Upper lobe of left lung (tissue), 6 donors: ENCODE measurements around the gene BTLA. TPM values are rescaled to one million over a fixed set of nuclear protein-coding genes. Genes with fewer than 3 reads are reported as not detected.
A peak's percentile ranks its signal among the peaks of the same experiment; 100 is the strongest.
"Not testable (repeated sequence)": the region's sequence is repeated elsewhere in the genome, so short reads cannot be mapped to it uniquely, and the experiment has no call there.

Experiments
- ATAC-seq, 2 donors: fragments of 200-7000 bp; cut with Tn5 transposase; one replicate each; pipeline ENCODE4 v1.9.1; 2022; ENCODE audit warnings: mild to moderate bottlenecking in 2 of 2, moderate library complexity in 2 of 2; ENCODE audit not compliant: low FRiP score in 2 of 2
- DNase-seq, 2 donors: peaks; one replicate each; pipeline ENCODE4 v3.0.0-alpha.2; 2019 to 2020
- H3K27ac ChIP-seq, 4 donors: fragments of 200-600 bp; sonication (generic); one replicate each; pipeline ENCODE4 v1.5.1; 2016 to 2019
- H3K27me3 ChIP-seq, 4 donors: fragments of 200-600 bp; sonication (generic); one replicate each; pipeline ENCODE4 v1.5.1; 2017 to 2019
- H3K36me3 ChIP-seq, 4 donors: fragments of 200-600 bp; sonication (generic); one replicate each; pipeline ENCODE4 v1.5.1; 2016 to 2019
- H3K4me1 ChIP-seq, 4 donors: fragments of 200-600 bp; sonication (generic); one replicate each; pipeline ENCODE4 v1.5.1; 2018 to 2019
- H3K4me3 ChIP-seq, 4 donors: fragments of 200-600 bp; sonication (generic); one replicate each; pipeline ENCODE4 v1.5.1; 2017 to 2019; ENCODE audit warnings: mild to moderate bottlenecking in 2 of 4, moderate library complexity in 1 of 4
- H3K9me3 ChIP-seq, 4 donors: fragments of 200-600 bp; sonication (generic); one replicate each; pipeline ENCODE4 v1.5.1; 2018 to 2019
- CTCF ChIP-seq, 6 experiments: fragments of 450-650 bp in 4 of 6; fragments of 200-600 bp in 2 of 6; sonication (generic) in 2 of 6; IDR thresholded peaks; one replicate each; pipeline ENCODE4 v1.5.1; 2016 to 2019; ENCODE audit warnings: antibody characterized with exemption in 6 of 6
- EP300 ChIP-seq, 4 donors: sonication (generic); formaldehyde crosslinking; IDR thresholded peaks; one replicate each; pipeline ENCODE4 v1.5.1; 2017; ENCODE audit warnings: antibody characterized with exemption in 4 of 4, control low read depth in 2 of 4
- POLR2A ChIP-seq, 4 donors: fragments of 450-650 bp; IDR thresholded peaks; one replicate each; pipeline ENCODE4 v1.5.1; 2016 to 2017; ENCODE audit warnings: antibody characterized with exemption in 4 of 4, mild to moderate bottlenecking in 2 of 4
- POLR2AphosphoS5 ChIP-seq, 2 donors: sonication (generic); formaldehyde crosslinking; IDR thresholded peaks; one replicate each; pipeline ENCODE4 v1.5.1; 2017; ENCODE audit warnings: antibody characterized with exemption in 2 of 2
- WGBS, 2 donors: methylation state at CpG; one replicate each; pipeline ENCODE4 v1.1.5; 2017 to 2018; 5-methylcytosine and 5-hydroxymethylcytosine counted together
- total RNA-seq, 6 donors: library from RNA; depleted of rRNA in 4 of 6; stranded (reverse); fragments of >200 nt in 4 of 6; gene quantifications; one replicate each; pipeline versions ENCODE4 v1.1.0 to v1.2.1, GENCODE V29; 2016 to 2021
- donor health status: DM: no; HTN: no; CAD: no; lungs with moderate emphysema.
- donor health status: DM: no; HTN: yes; CAD: no; lungs with severe emphysema.

The BTLA gene
- total RNA-seq, 6 donors from 2014 or later: 1.0 to 11.3 (median 1.0) TPM; not detected in 1

- ATAC-seq (no peak), DNase-seq (no peak)
- Histone ChIP-seq H3K4me3 (no peak overlapping the region), H3K36me3 (no peaks in the 10 kb centered on the region), H3K27me3 (no peaks in the 10 kb centered on the region), H3K27ac (no peak overlapping the region), H3K4me1 (no peaks in the 10 kb centered on the region), H3K9me3 (no peaks in the 10 kb centered on the region)
- WGBS, 2 donors: 81 to 83% methylated on average over 3 of the region's 3 CpGs
- no peak for TF ChIP-seq POLR2AphosphoS5 (IDR thresholded peaks at IDR 0.05)
- TF ChIP-seq POLR2A (IDR thresholded peaks at IDR 0.05): no peak
- no peak for TF ChIP-seq CTCF (IDR thresholded peaks at IDR 0.05)
- no peak for TF ChIP-seq EP300 (IDR thresholded peaks at IDR 0.05)
Measured at GRCh38 chr3:112429960-112430359, 69.3 kb downstream of the BTLA start.

- WGBS, 2 donors: 94% methylated on average over 5 of the region's 5 CpGs
- Histone ChIP-seq H3K4me1 (no peaks in the 10 kb centered on the region), H3K27me3 (no peaks in the 10 kb centered on the region), H3K36me3 (no peaks in the 10 kb centered on the region), H3K27ac (no peak overlapping the region), H3K4me3 (no peak overlapping the region), H3K9me3 (no peaks in the 10 kb centered on the region)
- no peak for DNase-seq
- TF ChIP-seq CTCF (IDR thresholded peaks at IDR 0.05) (no peak), POLR2AphosphoS5 (IDR thresholded peaks at IDR 0.05) (no peak), EP300 (IDR thresholded peaks at IDR 0.05) (no peak), POLR2A (IDR thresholded peaks at IDR 0.05) (no peak)
- no peak for ATAC-seq
Measured at GRCh38 chr3:112427123-112427522, 72.1 kb downstream of the BTLA start.

GRCh38 chr3:112425858-112426750 lies 73.2 kb downstream of the BTLA start:
- Histone ChIP-seq H3K27ac (no peak overlapping the region), H3K4me1 (no peaks in the 10 kb centered on the region), H3K27me3 (no peaks in the 10 kb centered on the region), H3K36me3 (no peaks in the 10 kb centered on the region), H3K4me3 (no peak overlapping the region), H3K9me3 (no peaks in the 10 kb centered on the region)
- 99 to 100% methylated on average over 2 of the region's 2 CpGs for WGBS, 2 donors
- ATAC-seq (no peak), DNase-seq (no peak)
- no peak for TF ChIP-seq POLR2A (IDR thresholded peaks at IDR 0.05)
- no peak for TF ChIP-seq CTCF (IDR thresholded peaks at IDR 0.05)
- no peak for TF ChIP-seq EP300 (IDR thresholded peaks at IDR 0.05)
- no peak for TF ChIP-seq POLR2AphosphoS5 (IDR thresholded peaks at IDR 0.05)

GRCh38 chr3:112425382-112425781 lies 73.9 kb downstream of the BTLA start:
- H3K27ac ChIP-seq: no peak overlapping the region
- no peaks in the 10 kb centered on the region for H3K36me3 ChIP-seq
- no peaks in the 10 kb centered on the region for H3K9me3 ChIP-seq
- H3K27me3 ChIP-seq: no peaks in the 10 kb centered on the region
- DNase-seq (no peak), ATAC-seq (no peak)
- WGBS, 2 donors: 96 to 98% methylated on average over 2 of the region's 2 CpGs
- H3K4me3 ChIP-seq: no peak overlapping the region
- no peaks in the 10 kb centered on the region for H3K4me1 ChIP-seq
- TF ChIP-seq EP300 (IDR thresholded peaks at IDR 0.05) (no peak), POLR2AphosphoS5 (IDR thresholded peaks at IDR 0.05) (no peak)

- no peak for ATAC-seq
- 52 to 73% methylated on average over 1 of the region's 1 CpG for WGBS, 2 donors
- no peak overlapping the region for H3K27ac ChIP-seq
- H3K27me3 ChIP-seq: no peaks in the 10 kb centered on the region
- no peaks in the 10 kb centered on the region for H3K4me1 ChIP-seq
- no peak for DNase-seq
- no peaks in the 10 kb centered on the region for H3K9me3 ChIP-seq
- no peaks in the 10 kb centered on the region for H3K36me3 ChIP-seq
- TF ChIP-seq EP300 (IDR thresholded peaks at IDR 0.05): peak in 1 of 4 donors; percentile 29
- no peak for TF ChIP-seq CTCF (IDR thresholded peaks at IDR 0.05)
- no peak overlapping the region for H3K4me3 ChIP-seq
Measured at GRCh38 chr3:112424394-112424793, 74.9 kb downstream of the BTLA start.

GRCh38 chr3:112422921-112423320 lies 76.4 kb downstream of the BTLA start:
- H3K4me1 ChIP-seq, H3K36me3 ChIP-seq, ATAC-seq, DNase-seq, H3K9me3 ChIP-seq, H3K27me3 ChIP-seq, H3K27ac ChIP-seq, H3K4me3 ChIP-seq: not testable (repeated sequence)
- 84 to 91% methylated on average over 7 of the region's 7 CpGs for WGBS, 2 donors

GRCh38 chr3:112418526-112418925 lies 80.7 kb downstream of the BTLA start:
- not testable (repeated sequence) for H3K4me1 ChIP-seq, H3K4me3 ChIP-seq, ATAC-seq, H3K27ac ChIP-seq, H3K36me3 ChIP-seq, H3K9me3 ChIP-seq, DNase-seq, H3K27me3 ChIP-seq
- WGBS, 2 donors: 85 to 94% methylated on average over 5 of the region's 5 CpGs
